HG02938 (cell line): ENCODE results near the gene VTI1A.

Source experiments
- ATAC-seq: cut with Tn5 transposase; IDR thresholded peaks from one replicate; pipeline ENCODE4 v1.9.1; 2021; ENCODE audit warnings: mild to moderate bottlenecking, moderate library complexity; ENCODE audit not compliant: unreplicated experiment

VTI1A gene

DNA sequence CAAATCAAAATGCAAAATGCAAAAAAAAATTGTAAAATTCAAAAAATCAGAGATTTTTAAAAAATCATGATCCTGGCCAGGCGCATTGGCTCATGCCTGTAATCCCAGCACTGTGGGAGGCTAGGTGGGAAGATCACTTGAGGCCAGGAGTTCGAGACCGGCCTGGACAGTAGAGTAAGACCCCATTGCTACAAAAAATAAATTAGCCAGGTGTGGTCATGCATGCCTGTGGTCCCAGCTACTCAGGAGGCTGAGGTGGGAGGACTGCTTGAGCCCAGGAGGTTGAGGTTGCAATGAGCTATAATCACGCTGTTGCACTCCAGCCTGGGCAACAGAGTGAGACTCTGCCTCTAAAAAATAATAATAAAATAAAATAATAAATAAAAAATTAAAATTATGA lies 347.2 kb downstream of the VTI1A start:
- ATAC-seq, result no peak

DNA sequence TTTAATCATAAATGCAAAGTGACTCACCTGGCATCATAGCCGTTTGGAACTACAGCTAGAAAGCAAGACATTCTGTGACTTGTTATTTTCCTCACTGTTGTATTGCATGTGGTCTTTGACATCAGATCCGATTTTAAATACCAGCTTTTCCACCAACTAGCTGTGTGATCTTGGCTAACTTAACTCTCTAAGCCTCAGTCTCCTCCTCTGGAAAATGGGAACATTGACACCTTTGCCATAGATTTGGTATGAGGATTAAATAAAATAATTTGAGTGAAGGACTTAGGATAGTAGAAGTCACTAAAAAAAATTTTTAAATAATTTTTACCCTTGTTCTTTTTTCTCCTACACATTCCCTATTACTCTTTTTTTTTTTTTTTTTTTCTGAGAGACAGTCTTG lies 348.1 kb downstream of the VTI1A start:
- no peak for ATAC-seq

DNA sequence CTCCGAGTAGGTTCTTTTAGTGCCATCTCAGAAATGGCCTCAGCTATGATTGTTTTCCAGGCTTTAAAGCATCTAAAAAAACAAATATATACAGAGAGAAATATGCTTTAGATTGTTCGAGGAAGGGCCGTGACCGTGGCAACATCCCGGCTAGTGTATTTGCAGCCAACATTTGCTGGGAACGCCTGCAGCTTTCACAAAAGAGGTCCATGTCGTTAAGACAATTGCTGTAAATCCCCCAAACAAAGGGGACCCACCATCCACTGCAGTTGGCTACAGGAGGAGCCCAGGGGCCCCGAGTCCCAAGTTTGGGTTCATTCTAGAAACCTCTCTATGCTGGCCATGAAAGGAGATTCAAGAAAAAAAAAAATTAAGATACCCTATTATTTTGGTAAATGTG lies 350.2 kb downstream of the VTI1A start:
- ATAC-seq, result no peak

DNA sequence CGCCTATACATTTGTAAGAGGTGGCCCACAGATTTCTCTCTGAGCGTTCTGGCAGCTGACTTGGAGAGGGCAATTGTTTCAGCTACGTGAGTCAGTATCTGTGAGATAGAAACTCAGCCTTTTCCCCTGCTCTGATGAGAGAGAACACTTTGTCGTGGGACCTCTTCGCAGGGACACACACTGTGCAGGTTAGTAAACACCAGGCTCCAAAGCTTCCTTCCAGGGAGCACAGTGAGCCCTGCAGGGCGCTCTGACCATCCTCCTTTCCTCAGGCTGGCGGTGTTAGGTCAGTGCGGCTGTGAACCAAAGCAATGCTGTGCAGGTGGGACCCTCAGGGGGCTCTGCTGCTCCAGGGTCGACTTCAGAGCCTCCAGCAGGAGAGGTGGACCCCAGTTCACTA lies 350.8 kb downstream of the VTI1A start:
- ATAC-seq, result no peak

DNA sequence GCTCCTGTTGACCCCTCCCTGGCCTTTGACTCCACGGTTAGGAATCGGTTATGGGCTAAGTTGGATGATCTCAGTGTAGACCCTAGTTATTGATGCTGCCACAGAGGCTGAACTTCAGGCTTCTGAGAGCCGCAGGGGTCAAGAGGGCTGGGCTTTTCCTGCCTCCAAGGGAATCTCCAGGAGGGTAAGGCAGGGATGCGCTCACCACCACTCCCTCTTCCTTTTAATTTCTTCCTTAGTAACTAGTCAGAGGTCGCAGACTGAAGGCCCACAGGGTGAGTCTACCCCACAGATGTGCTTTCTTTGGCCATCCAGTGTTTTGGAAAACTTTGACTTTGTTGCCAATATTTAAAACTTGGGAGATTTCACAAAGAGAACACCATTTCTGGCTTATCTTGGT lies 352.0 kb downstream of the VTI1A start:
- ATAC-seq, result no peak

DNA sequence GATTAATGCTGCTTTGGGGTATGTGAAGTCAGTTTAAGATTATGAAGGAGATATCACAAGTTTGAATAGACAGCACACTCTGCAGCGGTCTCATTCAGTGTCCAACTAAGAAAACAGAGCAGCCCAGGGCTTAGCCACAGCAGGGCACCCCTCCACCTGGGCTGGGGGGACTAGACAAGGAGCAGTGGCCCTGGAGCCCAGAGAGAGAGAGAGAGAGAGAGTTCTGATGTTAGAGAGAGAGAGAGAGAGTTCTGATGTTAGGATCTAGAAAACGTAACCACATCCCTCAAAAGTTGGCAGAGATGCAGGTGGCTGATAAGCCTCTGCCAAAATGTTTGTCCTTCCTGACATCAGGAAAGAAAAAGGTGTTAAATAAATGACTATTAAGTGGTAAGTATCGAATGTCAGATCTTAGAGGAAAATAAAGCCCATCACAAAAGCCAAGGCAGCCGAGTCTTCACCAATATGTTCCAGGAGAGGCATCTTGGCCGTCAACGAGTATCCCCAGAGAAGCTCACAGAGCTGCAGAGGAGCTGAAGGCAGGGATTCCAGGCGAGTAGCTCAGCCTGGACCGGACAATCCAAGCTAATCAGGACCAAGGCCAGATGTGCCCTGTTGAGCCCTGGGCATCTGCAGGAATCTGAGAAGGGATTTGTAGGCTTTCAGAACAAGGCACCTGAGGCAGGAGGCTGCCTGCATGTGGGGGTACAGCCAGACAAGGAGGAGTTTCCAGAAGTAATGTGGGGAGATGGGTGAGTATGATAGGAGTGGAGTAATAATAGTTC lies 352.9 kb downstream of the VTI1A start:
- ATAC-seq, result no peak

DNA sequence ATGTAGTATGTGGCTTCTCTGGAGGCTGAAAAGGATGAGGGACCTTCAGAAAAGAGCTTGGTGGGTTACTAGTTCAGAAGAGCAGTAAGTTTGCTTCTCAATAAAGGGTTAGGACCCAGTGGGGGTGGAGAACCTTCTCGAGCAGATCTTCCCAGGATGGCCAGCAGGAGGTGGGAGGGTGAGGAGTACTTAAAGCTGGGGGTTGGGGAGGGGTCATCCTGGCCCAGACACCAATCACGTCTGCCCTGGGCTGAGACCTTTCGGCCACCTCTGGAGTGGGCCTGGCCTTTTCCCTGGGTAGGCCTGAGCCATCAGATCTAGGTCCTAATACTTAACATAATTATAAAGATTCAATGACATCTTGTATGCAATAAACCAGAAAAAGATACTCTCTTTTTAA lies 354.0 kb downstream of the VTI1A start:
- ATAC-seq, result no peak

DNA sequence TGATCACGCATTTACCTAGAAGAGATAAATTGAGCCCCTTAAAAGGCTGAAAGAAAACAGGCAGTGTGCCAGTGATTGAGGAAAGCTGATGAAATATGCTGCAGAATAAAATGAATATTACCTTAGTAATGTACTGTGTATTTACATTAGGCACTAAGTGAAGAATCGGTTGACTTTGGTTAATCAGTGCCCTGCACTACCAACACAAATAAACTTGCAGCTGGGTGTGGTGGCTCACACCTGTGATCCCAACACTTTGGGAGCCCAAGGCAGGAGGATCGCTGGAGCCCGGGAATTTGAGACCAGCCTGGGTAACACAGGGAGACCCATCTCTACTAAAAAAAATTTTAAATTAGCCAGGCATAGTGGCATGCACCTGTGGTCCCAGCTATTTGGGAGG lies 354.7 kb downstream of the VTI1A start:
- no peak for ATAC-seq

DNA sequence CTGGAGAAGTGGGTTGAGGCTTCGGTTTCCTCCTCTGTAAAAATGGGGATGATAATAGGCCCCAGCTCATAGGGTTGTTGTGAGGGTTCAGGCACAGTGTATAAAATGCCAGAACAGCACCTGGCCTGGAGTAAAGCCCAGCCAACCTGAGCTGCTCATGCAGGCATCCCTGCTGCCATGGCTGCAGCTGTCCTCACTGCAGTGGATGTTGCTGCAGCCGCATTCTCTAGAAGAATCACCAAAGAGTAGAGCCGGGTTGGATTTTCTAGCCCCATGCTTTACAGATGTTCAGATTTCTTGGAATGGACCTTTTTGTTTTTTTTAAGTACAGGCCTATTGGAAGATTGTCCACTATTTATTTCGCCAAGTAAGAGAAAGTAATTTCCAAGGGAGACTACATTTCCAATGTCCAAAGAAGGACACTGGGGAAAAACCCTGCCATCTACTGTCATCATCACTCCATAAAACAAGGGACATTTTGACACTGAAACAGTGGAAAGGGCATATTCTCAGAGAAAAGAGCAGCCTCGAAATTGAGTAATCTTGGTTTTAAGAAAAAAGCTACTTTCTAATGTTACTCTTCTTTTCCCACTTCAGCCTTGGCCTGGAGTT lies 355.5 kb downstream of the VTI1A start:
- ATAC-seq, result no peak

DNA sequence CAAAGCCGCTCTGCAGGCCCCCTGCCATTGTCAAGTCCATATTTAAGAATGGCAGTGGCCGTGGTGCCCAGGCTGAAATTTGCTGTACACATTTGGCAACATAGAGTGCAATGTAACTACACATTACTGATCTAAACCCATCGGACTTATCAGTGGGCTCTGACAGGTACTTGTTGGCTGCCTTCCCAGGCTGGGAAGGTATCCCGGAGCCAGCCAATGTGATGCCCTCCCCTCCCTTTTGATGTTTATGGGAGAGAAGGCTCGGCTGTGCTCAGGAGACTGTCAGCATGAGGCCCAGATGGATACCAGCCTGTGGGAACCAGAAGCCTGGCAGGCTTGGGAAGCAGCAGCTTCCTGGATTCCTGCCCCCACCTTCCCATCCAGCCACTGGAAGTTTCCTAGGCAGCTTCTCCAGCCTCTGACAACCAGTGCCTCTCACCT lies 357.0 kb downstream of the VTI1A start:
- no peak for ATAC-seq

DNA sequence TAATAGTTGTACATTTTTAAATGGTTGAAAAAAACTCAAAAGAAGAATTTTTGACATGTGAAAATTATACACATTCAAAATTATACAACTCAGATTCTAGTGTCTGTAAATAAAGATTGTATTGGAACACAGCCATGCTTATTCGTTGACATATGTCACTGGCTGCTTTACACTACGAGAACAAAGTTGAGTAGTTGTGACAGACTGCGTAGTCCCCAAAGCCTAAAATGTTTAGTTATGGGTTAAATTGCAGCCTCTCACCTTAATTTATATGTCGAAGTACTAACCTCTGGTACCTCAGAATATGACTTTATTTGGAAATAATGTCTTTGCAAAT lies 358.2 kb downstream of the VTI1A start:
- ATAC-seq, result no peak

DNA sequence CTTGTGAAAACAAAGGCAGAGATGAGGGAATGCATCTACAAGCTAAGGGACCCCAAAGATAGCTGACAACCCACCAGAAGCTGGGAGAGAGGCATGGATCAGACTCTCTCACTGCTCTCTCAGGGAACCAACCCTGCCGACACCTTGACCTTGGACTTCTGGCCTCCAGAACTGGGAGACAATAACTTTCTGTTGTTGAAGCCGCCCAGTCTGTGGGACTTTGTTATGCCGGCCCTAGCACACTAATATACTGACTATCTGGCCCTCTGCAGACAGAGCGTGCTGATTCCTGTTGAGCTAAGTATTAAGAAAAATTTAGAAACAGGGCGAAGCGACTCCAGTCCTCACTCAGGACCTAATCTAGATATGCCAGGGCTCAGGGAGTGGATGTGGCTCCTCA lies 358.7 kb downstream of the VTI1A start:
- no peak for ATAC-seq

DNA sequence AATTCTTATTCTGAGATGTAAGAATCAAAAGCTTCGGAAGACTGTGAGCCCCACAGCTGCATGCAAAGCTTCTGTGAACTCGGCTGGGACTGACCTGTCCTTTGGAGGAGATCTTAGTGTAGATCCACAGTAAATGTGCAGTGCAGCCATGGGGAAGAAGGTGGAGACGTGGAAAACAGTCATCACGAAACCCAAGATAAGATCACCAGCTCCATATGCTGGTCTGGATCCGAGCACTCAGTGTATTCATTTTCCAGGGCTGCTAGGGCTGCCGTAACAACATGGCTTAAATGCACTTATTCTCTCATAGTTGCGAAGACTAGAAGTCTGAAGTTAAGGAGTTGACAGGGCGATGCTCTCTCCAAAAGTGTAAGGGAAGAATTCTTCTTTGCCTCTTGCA lies 360.0 kb downstream of the VTI1A start:
- no peak for ATAC-seq

DNA sequence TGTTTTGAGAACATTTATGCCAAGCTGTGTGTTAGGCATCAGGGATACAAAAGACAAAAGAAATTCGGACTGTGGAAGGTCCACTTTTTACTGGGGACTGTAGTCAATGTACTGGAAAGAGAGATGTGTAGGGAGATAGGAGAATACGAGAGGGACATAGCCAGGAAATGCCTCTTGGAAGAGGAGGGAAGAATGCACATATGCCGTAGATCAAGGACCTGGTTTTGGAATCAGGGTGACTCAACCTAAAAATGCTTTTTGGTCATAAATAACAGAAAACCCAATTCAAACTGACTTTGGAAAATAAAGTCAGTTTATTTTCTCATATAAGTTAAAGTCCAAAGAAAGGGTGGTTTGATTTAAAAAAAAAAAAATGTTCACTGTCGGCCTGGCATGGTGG lies 362.7 kb downstream of the VTI1A start:
- ATAC-seq, result no peak

DNA sequence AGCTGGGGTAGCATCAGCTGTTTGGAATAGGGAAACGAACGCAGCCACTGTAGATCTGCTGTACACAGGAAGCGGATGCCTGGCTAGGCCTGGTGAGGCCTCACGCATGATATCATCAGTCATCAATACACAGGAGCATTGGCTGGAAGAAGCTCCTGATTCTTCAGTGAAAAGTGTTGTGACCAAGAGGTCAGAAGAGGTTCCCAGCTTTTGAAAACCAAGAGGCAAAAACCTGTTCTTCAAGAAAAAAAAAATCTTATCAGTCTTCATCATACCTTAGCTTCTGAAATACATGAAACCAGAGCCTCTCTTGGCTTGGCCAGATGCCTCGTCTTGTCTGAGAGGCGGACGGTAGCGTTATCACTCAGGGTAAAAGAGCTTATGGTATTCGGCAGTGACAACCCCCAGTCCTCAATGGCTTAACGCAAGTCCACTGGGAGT lies 363.7 kb downstream of the VTI1A start:
- no peak for ATAC-seq

DNA sequence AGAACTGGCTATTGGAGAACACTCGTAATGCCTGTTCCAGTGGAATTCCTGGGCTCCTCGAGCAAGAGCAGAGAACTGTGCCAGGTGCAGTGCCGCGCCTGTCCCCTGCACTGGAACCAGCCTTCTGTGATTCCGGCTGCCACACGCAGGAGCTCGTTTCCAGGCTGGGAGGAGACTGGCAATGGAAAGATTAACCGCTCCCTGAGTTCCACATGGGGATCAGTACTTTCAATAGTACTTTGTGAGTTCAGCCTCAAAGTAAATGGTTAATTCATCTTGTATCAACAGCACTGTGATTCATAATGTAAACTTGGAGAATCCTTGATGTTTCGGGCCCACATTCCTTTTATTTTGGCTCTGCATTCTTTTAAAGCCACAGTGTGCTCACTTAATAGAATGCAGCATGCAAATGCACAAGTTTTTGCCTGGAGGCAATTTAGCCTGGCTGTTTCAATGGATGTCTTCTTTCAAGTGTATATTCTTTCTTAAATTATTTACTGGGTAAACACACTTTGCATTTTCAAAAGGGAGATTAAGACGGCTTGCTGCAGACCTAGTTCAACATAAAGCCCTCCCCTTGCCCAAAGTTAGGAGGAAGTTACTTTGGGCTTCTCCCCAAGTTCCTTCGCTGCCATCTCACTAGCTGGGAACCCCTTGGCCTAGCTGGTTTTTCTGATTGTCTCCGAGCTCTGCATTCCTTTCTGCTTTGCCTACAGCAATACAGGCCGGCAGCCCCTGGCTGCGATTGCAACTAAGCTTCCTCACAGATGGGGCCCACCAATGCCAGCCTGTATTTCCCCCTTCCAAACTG lies 364.9 kb downstream of the VTI1A start:
- ATAC-seq, result no peak

DNA sequence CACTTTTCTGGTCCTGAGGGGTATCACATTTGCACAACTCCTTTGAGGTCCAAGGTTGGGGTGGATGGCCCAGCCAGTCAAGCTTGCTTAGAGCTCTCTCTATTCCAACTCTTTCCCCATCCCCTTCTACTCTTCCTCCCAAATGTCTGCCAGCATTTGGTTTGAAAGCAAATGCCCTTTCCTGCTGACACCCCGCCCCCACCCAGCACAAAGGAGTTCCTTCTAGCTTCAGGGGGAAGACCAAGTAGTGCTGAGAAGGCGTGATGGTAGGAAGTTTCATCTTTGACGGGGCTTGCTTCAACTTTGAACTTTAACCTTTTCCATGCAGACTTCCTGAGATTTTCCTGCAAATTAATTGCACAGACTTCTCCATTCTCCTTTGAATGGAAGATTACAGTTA lies 365.6 kb downstream of the VTI1A start:
- no peak for ATAC-seq

DNA sequence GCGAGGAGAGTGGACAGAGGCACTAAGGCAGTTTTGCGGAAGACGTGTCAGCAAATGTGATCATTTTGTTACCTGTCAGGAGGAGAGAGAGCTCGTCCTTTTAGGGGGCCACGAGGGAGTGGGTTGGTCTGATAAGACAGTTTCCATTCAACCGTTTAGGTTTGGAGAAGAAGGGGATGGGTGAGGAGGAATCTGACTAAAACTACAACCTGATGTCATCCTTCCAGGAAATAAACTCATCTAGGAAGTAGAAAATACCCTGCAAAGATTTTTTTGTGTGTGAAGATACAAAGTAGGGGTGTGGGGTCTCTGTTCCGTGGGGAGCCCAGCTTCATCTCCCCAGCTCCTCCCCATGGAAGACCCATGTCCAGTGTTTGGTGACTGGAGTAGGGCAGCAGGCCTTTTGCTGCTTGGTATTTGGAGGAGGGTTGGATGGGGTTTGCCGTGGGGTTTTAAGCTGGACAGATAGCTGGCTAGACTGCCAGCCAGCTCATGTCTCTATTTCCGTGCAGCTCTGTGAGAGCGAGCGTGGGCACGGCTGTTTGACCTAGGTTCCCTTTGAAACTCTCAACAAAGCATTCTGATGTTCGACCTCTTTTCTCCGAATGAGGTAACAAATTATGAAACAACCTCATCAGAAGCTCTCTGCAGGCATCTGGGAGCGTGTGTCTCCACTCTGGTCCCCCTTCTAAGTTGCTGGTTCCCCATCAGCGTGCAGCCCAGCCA lies 367.0 kb downstream of the VTI1A start:
- ATAC-seq, result no peak

DNA sequence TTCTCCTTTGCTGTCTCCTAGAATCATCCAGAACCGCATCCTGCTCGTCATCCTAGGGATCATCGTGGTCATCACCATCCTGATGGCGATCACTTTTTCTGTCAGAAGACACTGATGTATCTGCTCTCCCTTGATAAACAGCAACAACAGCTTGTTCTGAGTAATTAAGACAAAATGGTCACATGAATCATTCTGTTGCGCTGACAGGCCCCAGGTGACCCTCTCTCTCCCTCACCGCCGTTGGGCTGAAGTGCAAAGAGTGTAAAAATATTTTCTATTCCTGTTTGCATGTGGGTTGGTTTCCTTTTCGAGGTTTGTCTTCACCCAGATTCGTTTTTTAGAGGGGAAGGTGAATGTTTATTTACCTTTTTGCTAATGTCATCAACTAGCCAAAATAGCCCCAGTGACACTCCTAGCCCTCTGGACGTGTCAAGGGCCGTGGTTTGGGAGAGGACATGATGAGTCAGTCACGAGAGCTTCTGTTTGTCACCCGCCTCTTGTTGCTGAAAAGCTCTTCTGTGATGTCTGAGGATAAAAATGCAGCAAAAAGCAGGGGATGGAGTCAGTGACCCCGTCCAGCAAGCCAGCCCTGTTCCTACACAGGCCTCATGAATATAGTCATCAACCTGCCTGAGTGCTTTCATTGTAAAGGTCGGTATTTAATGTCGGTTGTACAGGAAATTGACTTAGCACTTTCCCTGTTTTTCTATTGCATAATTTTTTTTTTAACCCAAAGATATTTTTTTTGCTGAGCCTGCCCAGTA lies 368.4 kb downstream of the VTI1A start:
- ATAC-seq, result no peak

DNA sequence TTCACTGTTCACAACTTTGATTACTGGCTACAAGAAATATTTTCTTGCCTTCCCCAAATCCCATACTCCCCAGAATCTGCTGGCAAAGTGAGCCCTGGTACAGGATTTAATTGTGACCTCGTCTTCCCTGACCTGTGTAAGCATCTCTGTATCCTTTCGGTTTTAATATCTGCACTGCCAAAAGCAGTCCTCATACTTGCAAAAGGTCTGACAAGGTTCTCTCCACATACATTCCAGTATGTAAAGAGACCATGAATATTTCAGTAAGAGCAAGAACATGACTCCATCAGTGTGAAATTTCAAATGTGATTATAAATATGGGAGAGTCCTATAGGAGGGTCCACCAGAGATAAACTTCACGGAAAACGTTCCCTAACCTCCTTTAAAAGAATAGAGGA lies 369.0 kb downstream of the VTI1A start:
- ATAC-seq, result no peak

DNA sequence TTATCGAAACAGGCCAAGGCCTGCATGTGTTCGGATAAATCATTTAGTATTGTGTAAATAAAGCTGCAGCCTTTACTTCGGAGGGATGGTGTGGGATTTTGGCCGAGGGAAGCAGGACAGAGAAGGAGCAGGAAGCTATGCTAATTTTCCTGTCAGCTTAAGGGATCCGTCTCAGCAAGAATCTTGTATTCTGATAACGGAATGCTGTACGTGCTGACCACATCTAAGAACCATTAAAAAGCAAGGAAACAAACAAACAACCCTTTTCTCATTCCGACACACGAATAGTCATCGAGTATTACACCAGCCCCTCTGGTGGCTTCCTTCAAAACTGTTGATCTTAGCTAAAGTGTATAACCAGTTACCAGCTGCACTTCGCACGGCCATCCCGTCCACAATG lies 369.9 kb downstream of the VTI1A start:
- no peak for ATAC-seq
